ENCODE results near the gene RASA3. TPM values are rescaled to one million over a fixed set of nuclear protein-coding genes. Genes with fewer than 3 reads are reported as not detected.

The RASA3 gene
- total and polyA plus RNA-seq, 10 of the 15 experiments (the other 5 are each of a cell fraction or from before 2014, with no cell fraction given), result 0.79 to 33.9 (median 17.6) TPM

GRCh38 chr13:114130837-114131582 is 1.4 kb downstream of the RASA3 start (continued):
- TF ChIP-seq CEBPZ (IDR thresholded peaks at IDR 0.05; ENCODE audit: low read depth, low read length) (no peak), STAT1 (conservative IDR thresholded peaks at IDR 0.05) (no peak), TBL1XR1 (IDR thresholded peaks at IDR 0.05; ENCODE audit: low read depth, low read length) (no peak), EP300 (IDR thresholded peaks at IDR 0.05; ENCODE audit: borderline replicate concordance in 1 of 2, control insufficient read depth in 1 of 2, low read depth in 2 of 2, low read length in 2 of 2) (no peak), ZNF274 (IDR thresholded peaks at IDR 0.05; ENCODE audit: insufficient read depth, insufficient read length) (no peak), TCF3 (IDR thresholded peaks at IDR 0.05; ENCODE audit: borderline replicate concordance, insufficient read depth, low read depth, low read length) (no peak), JUND (IDR thresholded peaks at IDR 0.05; ENCODE audit: low read depth, low read length) (no peak), NR2F1 (conservative IDR thresholded peaks at IDR 0.05) (no peak), TCF7 (IDR thresholded peaks at IDR 0.05; ENCODE audit: borderline replicate concordance) (no peak), SREBF1 (IDR thresholded peaks at IDR 0.05; ENCODE audit: low read length) (no peak), USF1 (IDR thresholded peaks at IDR 0.05; ENCODE audit: borderline replicate concordance, extremely low read length, insufficient read depth, low read depth, low read length) (no peak), USF2 (IDR thresholded peaks at IDR 0.05; ENCODE audit: borderline replicate concordance, low read depth, low read length) (no peak), RAD51 (IDR thresholded peaks at IDR 0.05) (no peak), KLF5 (IDR thresholded peaks at IDR 0.05; ENCODE audit: partially characterized antibody) (no peak), ZNF24 (IDR thresholded peaks at IDR 0.05) (no peak), RFX5 (IDR thresholded peaks at IDR 0.05; ENCODE audit: low read depth, low read length) (no peak), POLR2AphosphoS5 (IDR thresholded peaks at IDR 0.05; ENCODE audit: low read length) (no peak), HDAC2 (IDR thresholded peaks at IDR 0.05) (no peak), SPI1 (IDR thresholded peaks at IDR 0.05; ENCODE audit: borderline replicate concordance, insufficient read depth, low read depth, low read length) (peak; percentile 86), ETV6 (conservative IDR thresholded peaks at IDR 0.05 in 1 of 2, IDR thresholded peaks at IDR 0.05 in 1 of 2; ENCODE audit: borderline replicate concordance in 1 of 2, low read depth in 1 of 2) (peak in 1 of 2 experiments; percentile 9; a peak in 1 of 4 replicates), ESRRA (IDR thresholded peaks at IDR 0.05; ENCODE audit: low read length) (no peak), DPF2 (IDR thresholded peaks at IDR 0.05) (no peak), MEF2B (IDR thresholded peaks at IDR 0.05; ENCODE audit: partially characterized antibody, poor library complexity, severe bottlenecking) (no peak), HDGF (IDR thresholded peaks at IDR 0.05) (no peak), EED (IDR thresholded peaks at IDR 0.05; ENCODE audit: low read depth) (peak; percentile 14; the same call in 1 of the 2 replicates), RELA (IDR thresholded peaks at IDR 0.05; ENCODE audit: borderline replicate concordance, partially characterized antibody) (no peak), RCOR1 (conservative IDR thresholded peaks at IDR 0.05; ENCODE audit: low read depth, low read length) (no peak), CBX3 (IDR thresholded peaks at IDR 0.05; ENCODE audit: borderline replicate concordance, low read depth) (no peak)

All from GM12878 (cell line).